Measurements from ENCODE around the gene PITPNM3.

Gene PITPNM3

GRCh38 chr17:6435968-6436367 lies 120.4 kb downstream of the PITPNM3 start:
- peak; percentile 77 to 85 (median 82) for DNase-seq

GRCh38 chr17:6435051-6435450 lies 121.3 kb downstream of the PITPNM3 start, which contains the start of gene AIPL1:
Gene AIPL1 (minus strand): TSS chr17:6435121. CDS start chr17:6435104, 17 bp downstream.
- no peak for DNase-seq

DNA sequence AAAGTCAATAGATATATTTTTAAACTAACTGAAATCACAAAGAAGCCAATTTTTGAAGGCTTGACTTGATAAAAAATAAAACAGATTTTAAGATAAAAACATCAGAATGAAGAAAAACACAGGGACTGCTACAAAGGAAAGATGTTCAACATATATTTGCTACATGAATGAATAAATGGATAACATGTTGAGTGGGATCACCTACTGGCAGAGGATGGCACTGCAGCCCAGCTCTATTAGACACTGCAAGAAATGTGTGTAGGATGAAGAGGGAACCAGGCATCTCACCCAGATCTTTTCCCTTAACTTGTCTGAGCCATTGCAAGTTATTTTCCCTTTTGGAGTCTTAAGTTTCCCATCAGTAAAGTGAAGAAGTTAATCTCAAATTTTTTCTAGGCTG lies 125.6 kb downstream of the PITPNM3 start:
- peak in 1 of 4 experiments; percentile 30 for DNase-seq

GRCh38 chr17:6429266-6429665 lies 127.1 kb downstream of the PITPNM3 start:
- no peak for DNase-seq

GRCh38 chr17:6428207-6428965 lies 128.0 kb downstream of the PITPNM3 start:
- DNase-seq = no peak

DNA sequence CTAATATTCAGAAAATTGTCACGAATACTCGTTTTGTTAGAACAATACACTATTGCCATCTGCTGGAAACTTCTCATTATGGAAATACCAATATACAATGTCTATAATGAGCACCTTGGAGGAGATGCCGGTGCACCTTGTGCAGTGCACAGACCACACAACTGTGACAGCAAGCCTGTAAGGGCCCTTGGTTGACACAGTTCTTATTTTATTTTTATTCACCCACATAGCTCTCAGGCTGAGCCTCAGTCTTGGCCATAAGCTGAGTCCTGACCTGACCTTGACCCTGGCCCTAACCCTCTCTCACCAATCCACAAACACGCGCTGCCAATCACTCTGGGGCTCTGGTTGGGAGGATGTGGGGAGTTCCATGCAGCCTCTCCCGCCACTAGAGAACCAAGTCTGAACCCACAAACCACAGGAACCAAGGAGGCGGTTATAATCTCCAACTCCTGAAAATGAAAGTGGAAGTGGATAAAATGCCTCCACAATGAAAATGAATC lies 129.0 kb downstream of the PITPNM3 start:
- peak; percentile 42 to 73 (median 64) for DNase-seq

DNA sequence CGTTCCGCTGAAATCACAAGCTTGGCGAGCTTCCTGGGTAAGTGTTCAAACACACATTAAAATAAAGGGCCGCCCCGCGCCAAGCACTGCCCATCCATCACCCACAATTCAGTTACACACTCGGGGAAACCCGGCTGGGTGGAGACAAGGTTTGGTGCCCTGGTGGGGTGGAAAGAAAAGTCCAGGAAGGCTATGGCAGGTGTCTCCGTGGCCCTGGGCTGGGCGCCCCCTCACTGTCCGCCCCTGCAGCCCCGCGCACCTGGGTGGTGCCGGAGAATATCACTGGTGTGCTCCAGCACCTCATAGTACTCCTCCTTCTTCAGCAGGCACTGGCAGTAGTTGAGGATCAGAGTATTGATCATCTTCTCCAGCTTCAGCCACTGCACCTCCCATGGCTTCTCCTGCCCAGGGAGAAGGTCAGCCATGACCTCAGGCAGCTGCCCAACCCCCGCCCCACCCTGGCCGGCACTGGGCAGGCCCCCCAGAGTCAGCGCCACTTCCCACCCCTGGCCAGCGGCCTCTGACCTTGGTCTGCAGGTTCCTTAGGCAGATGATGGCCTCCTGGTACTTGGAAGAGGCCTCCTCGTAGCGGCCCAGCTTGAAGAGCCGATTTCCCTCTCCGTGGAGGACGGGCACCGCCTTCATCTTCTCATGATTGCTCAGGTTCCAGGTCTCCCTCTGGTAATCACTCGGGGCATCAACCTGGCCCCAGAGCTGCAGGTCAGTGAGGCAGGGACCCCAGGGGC lies 129.8 kb downstream of the PITPNM3 start:
- no peak for DNase-seq

DNA sequence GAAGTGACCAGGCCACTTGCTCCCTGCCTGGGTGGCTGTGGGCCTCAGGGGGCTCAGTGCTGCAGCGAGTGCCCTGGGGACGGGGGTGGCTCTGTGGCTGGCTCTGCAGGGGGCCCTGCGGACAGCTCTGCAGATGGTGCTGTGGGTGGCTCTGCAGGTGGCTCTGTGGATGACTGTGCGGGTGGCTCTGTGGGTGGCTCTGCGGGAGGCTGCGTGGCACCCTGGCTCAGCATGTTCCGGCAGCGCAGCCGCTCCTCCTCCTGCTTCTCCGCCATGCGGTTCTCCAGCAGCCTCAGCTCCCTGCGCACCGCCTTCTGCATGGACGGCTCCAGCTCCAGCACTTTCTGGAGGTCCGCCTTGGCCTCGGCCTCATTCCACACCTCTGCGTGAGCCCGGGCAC lies 130.9 kb downstream of the PITPNM3 start:
- DNase-seq = no peak

- DNase-seq = no peak
These were observed 132.4 kb downstream of the PITPNM3 start for GRCh38 chr17:6423931-6424330.

DNA sequence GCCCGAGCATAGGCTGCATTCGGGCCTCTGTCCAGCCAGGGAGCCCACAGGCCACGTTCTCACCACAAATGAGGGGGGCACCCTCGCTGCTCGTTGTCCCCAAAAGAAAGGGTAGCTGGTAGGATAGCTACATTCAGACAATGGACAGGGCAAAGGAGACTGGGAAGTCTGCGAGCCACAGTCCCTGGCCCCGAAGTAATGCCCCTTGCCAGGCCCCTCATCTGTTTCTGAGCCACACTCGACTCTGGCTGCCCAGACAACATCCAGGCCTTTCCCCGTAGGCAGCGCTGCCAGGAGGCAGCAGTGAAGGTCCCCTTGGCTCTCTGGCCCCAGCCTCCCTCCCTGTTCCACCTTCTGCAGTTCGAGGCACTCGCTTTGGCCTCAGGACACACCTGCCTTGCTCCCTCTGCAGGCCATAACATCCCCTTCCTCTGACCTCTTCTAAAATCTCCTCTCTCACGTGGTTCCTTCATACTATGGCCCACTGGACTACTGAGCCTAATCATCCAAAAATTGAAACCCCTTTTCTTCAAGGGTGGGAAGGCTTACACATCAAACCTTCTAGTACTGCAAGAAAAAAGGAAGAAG lies 133.6 kb downstream of the PITPNM3 start:
- DNase-seq = no peak

GRCh38 chr17:6421700-6422604 lies 134.4 kb downstream of the PITPNM3 start:
- DNase-seq = peak; percentile 89 to 94 (median 92)

GRCh38 chr17:6420173-6420641 lies 136.1 kb downstream of the PITPNM3 start:
- peak; percentile 29 to 66 (median 41) for DNase-seq

DNA sequence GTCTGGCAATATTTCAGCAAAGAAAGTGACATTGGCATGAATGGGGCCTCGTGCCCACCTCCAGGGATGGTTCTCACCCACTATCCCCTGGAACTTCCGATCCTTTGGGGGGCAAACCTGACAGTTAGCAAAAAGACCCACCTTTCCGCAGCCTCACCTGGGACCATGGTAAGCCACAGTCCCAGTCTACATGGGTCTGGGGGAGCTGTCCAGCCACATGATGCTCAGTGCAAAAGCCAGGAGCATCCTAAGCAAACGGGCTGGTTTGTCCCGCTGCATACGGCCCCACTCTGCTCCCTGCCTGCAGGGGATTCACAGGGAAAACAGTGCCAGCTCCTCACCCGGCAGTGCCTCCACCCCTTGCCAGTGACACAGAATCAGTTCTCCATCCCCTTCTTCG lies 140.7 kb downstream of the PITPNM3 start:
- DNase-seq = no peak

- DNase-seq = peak in 2 of 4 experiments; percentile 46 to 49
These were observed 143.3 kb downstream of the PITPNM3 start for GRCh38 chr17:6413065-6413464.

GRCh38 chr17:6408735-6409134 lies 147.6 kb downstream of the PITPNM3 start:
- no peak for DNase-seq

- no peak for DNase-seq
These were observed 148.1 kb downstream of the PITPNM3 start for GRCh38 chr17:6408276-6408675.

DNA sequence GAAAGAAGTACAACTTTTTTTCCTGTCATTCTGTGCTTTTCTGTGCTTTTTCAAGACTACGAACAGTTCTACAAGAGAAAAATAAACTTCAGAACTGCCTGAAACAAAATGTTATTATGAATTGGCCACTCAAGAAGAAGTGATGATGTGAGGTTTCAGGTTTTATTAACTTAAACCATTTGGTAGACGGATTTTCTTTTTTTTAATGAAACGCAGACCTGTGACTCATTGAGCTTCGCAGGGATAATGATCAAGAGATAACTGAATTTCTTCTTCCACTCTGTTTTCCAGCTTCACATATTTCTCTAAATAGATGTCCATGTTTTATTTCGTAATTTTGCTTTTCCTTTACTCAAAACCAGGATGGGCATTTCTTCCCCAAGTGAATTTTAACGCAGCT lies 154.1 kb downstream of the PITPNM3 start:
- no peak for DNase-seq
